Vagina (tissue), 2 donors: Measurements from ENCODE around the gene DDIT3. TPM values are rescaled to one million over a fixed set of nuclear protein-coding genes. Genes with fewer than 3 reads are reported as not detected.

Experiments used
- DNase-seq, 2 donors: peaks; one replicate each; pipeline ENCODE4 v3.0.0-alpha.2; 2017; ENCODE audit errors: extremely low spot score in 2 of 2
- H3K27ac ChIP-seq: fragments of 200-600 bp; sonication (generic); one replicate; pipeline ENCODE4 v1.5.1; 2019
- H3K27me3 ChIP-seq: fragments of 200-600 bp; sonication (generic); one replicate; pipeline ENCODE4 v1.5.1; 2019
- H3K36me3 ChIP-seq, 2 donors: fragments of 200-600 bp; sonication (generic); one replicate each; pipeline ENCODE4 v1.5.1; 2017 to 2019
- H3K4me1 ChIP-seq: fragments of 200-600 bp; sonication (generic); one replicate; pipeline ENCODE4 v1.5.1; 2019
- H3K4me3 ChIP-seq, 2 donors: fragments of 200-600 bp; sonication (generic); 1 replicate in 1 of 2; 2 replicates in 1 of 2; pipeline ENCODE4 v1.5.1; 2016 to 2019
- H3K9me3 ChIP-seq: fragments of 200-600 bp; sonication (generic); one replicate; pipeline ENCODE4 v1.5.1; 2019
- CTCF ChIP-seq, 3 experiments: fragments of 450-650 bp in 2 of 3; fragments of 200-600 bp in 1 of 3; sonication (generic) in 1 of 3; IDR thresholded peaks; one replicate each; pipeline ENCODE4 v1.5.1; 2017 to 2019; ENCODE audit warnings: antibody characterized with exemption in 3 of 3, mild to moderate bottlenecking in 2 of 3, moderate library complexity in 2 of 3
- POLR2A ChIP-seq, 2 donors: fragments of 450-650 bp; IDR thresholded peaks; one replicate each; pipeline ENCODE4 v1.6.1; 2017; ENCODE audit warnings: antibody characterized with exemption in 2 of 2, mild to moderate bottlenecking in 2 of 2, moderate library complexity in 2 of 2
- POLR2AphosphoS5 ChIP-seq, 2 donors: sonication (generic); formaldehyde crosslinking; IDR thresholded peaks; one replicate each; pipeline ENCODE4 v1.9.0; 2017; ENCODE audit warnings: antibody characterized with exemption in 2 of 2, mild to moderate bottlenecking in 2 of 2, low read depth in 1 of 2; ENCODE audit not compliant: insufficient read depth in 1 of 2
- intact Hi-C: fragments of 100-400 bp; cut with DNase I; formaldehyde crosslinking; loops from one replicate; pipeline ENCODE4 v1.15.1; 2023
- total RNA-seq: library from RNA; depleted of rRNA; stranded (reverse); fragments of >200 nt; gene quantifications from one replicate; pipeline ENCODE4 v1.2.3, GENCODE V29; 2016

DDIT3 gene
- total RNA-seq, 1 donor from 2014 or later = 25.0 TPM

DNA sequence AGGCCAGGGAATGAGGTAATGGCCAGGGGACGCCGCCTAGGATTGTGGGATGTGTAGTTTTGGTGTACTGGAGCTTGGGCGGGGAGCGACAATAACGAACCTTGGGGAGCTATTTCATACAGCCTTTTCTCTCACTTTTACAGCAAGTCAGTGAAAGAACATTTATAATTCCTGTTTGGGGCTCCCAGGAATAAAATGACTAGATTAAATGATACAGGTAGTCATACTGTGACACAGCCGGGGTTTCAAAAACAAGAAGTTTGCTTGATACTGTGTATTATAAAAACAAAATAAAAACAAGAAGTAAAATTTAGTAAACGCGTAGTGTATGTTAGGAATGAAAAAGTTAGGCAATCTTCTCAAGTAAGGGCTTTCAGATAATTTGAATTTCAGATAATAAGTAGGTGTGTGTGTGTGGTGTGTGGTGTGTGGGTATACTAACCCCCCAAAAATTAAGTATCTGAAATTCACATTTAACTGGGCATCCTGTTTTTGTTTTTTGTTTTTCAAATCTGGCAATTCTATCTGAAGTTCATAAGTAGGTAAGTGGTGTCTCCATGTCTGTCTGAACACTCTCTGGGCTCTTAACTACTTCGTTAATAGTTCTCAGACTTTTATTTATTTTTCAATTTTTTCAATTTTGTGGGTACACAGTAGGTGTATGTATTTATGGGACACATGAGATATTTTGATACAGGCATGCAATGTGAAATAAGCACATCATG, 27.1 kb upstream of the DDIT3 start:
- H3K27ac ChIP-seq = peak overlapping the region; percentile 94
- H3K36me3 ChIP-seq = no peaks in the 10 kb centered on the region

DNA sequence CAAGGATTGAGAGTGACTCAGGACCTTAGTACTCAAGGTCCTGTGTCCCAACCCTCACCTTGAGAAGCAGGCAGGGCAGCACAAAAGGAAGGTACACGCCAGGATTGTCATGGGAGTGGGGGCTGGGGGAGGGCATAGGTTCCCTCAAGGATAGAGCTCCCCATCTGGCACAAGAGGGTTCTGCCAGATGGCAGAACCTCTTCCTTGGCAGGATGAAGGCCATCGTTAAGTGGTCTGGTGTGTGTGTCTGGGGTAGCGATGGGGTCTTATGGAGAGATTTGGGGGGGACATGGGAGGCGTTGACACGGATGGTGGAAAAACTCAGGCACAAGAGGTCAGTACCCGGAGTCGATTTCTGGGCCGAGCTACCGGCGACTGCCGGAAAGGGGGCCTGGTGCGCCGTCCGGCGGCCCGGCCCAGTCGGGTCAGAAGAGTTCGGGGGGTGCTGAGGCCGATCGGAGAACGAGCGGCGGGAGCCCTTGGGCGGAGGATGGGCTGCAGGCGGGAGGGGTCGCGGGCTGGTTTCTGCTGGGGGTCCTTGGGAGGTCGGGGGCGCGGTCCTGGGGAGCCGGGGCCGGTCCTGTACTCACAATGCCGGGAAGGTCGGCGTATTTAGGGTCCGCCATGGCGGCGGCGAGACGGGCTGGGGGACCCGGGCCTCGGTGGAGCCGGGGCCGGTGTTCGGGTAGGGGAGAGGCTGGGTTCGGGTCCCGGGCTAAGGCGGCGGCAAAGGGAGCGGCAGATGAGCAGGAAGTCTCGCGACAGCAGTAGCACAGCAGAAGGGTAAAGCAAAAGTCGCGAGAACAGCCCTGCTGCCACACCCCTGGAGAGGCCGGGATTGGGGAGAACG, 26.3 kb upstream of the DDIT3 start, which contains the start of gene DCTN2:
TSS of gene DCTN2 (minus strand) at position 755 of the 850 bp plus-strand sequence. CDS start at position 626, 129 bp downstream.
- Histone ChIP-seq H3K4me3 (peak within 1 kb of the TSS; percentile 90 to 91), H3K36me3 (peaks cover 0 to 5% of the 10 kb centered on the region in 2 donors), H3K9me3 (no peaks in the 10 kb centered on the region), H3K27me3 (no peaks in the 10 kb centered on the region), H3K27ac (peak within 1 kb of the TSS; percentile 94), H3K4me1 (peaks cover 41% of the 10 kb centered on the region)
- peak in 1 of 2 donors; percentile 29 for TF ChIP-seq POLR2A (IDR thresholded peaks at IDR 0.05)
- peak; percentile 84 to 92 for TF ChIP-seq POLR2AphosphoS5 (IDR thresholded peaks at IDR 0.05; ENCODE audit: insufficient read depth in 1 of 2, low read depth in 1 of 2)
- TF ChIP-seq CTCF (IDR thresholded peaks at IDR 0.05) = no peak
- intact Hi-C loops = no loop called here
- peak in 1 of 2 donors; percentile 96 for DNase-seq

More for the DNA sequence above, 27.1 kb upstream of the DDIT3 start:
- DNase-seq = no peak
- no peaks in the 10 kb centered on the region for H3K27me3 ChIP-seq
- H3K4me1 ChIP-seq = peaks cover 41% of the 10 kb centered on the region
- H3K9me3 ChIP-seq = no peaks in the 10 kb centered on the region
- H3K4me3 ChIP-seq = peak overlapping the region; percentile 90 to 91
- intact Hi-C loops = no loop called here
- TF ChIP-seq POLR2AphosphoS5 (IDR thresholded peaks at IDR 0.05; ENCODE audit: insufficient read depth in 1 of 2, low read depth in 1 of 2) (peak in 1 of 2 donors; percentile 48), CTCF (IDR thresholded peaks at IDR 0.05) (no peak)

GRCh38 chr12:57545809-57546437, 25.6 kb upstream of the DDIT3 start:
- no peak for DNase-seq
- Histone ChIP-seq H3K9me3 (no peaks in the 10 kb centered on the region), H3K27me3 (no peaks in the 10 kb centered on the region), H3K27ac (peak overlapping the region; percentile 94), H3K4me1 (peaks cover 41% of the 10 kb centered on the region), H3K36me3 (peaks cover 0 to 11% of the 10 kb centered on the region in 2 donors), H3K4me3 (peak overlapping the region; percentile 90 to 91)
- TF ChIP-seq CTCF (IDR thresholded peaks at IDR 0.05) = no peak
- TF ChIP-seq POLR2AphosphoS5 (IDR thresholded peaks at IDR 0.05; ENCODE audit: insufficient read depth in 1 of 2, low read depth in 1 of 2) = no peak
- intact Hi-C loops = no loop called here

DNA sequence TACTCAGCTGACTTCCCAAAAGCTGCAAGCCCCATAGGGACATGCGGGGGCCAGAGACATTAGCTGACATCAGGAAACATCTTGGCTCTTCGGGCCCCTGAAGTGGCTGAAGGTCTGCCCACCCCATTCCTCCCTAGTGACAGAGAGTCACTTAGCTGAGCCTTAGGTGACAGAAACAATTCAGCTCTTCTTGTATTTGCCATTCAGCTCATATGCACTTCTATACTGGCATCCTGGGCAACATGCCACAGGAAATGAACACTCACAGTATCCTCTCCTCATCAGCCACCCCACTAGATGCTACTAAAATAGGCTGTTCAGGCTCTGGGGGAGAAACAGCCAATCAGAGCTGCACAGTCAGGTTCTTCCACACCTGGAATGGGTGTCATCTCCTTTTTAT, 23.3 kb upstream of the DDIT3 start:
- TF ChIP-seq CTCF (IDR thresholded peaks at IDR 0.05) (no peak), POLR2AphosphoS5 (IDR thresholded peaks at IDR 0.05; ENCODE audit: insufficient read depth in 1 of 2, low read depth in 1 of 2) (no peak), POLR2A (IDR thresholded peaks at IDR 0.05) (no peak)
- Histone ChIP-seq H3K9me3 (no peaks in the 10 kb centered on the region), H3K36me3 (peaks cover 0 to 18% of the 10 kb centered on the region in 2 donors), H3K27ac (no peak overlapping the region), H3K4me3 (no peak overlapping the region), H3K4me1 (peaks cover 28% of the 10 kb centered on the region), H3K27me3 (no peaks in the 10 kb centered on the region)
- intact Hi-C loops = no loop called here
- DNase-seq = no peak
